Spleen (tissue), 11 donors: ENCODE measurements around the gene OSGEP. TPM values are rescaled to one million over a fixed set of nuclear protein-coding genes. Genes with fewer than 3 reads are reported as not detected.

Experiments
- DNase-seq: peaks from one replicate; pipeline ENCODE4 v3.0.0-alpha.2; 2020
- H3K27ac ChIP-seq, 8 donors: fragments of 200-600 bp; sonication (generic) in 7 of 8; 1 replicate in 4 of 8; 2 replicates in 4 of 8; pipeline versions ENCODE4 v1.5.0 to v1.8.0; 2016 to 2021; ENCODE audit warnings: inconsistent platforms in 4 of 8, mild to moderate bottlenecking in 4 of 8, moderate library complexity in 1 of 8
- H3K27me3 ChIP-seq, 7 donors: fragments of 200-600 bp; sonication (generic) in 6 of 7; replicated peaks in 1 of 7; 1 replicate in 4 of 7; 2 replicates in 3 of 7; pipeline versions ENCODE4 v1.5.0 to v1.8.0; 2016 to 2021; ENCODE audit warnings: inconsistent platforms in 3 of 7, mild to moderate bottlenecking in 1 of 7
- H3K36me3 ChIP-seq, 6 donors: fragments of 200-600 bp; sonication (generic) in 5 of 6; 1 replicate in 4 of 6; 2 replicates in 2 of 6; pipeline versions ENCODE4 v1.5.0 to v1.8.0; 2016 to 2021; ENCODE audit warnings: inconsistent platforms in 2 of 6
- H3K4me1 ChIP-seq, 6 donors: fragments of 200-600 bp; sonication (generic) in 5 of 6; 1 replicate in 3 of 6; 2 replicates in 3 of 6; pipeline versions ENCODE4 v1.5.0 to v1.8.0; 2016 to 2021; ENCODE audit warnings: inconsistent platforms in 3 of 6
- H3K4me3 ChIP-seq, 8 donors: fragments of 200-600 bp; sonication (generic) in 7 of 8; 1 replicate in 4 of 8; 2 replicates in 4 of 8; pipeline versions ENCODE4 v1.5.0 to v1.8.0; 2016 to 2021; ENCODE audit warnings: inconsistent platforms in 4 of 8, mild to moderate bottlenecking in 4 of 8, moderate library complexity in 2 of 8
- H3K9me3 ChIP-seq, 8 donors: fragments of 200-600 bp; sonication (generic) in 7 of 8; 1 replicate in 4 of 8; 2 replicates in 4 of 8; pipeline versions ENCODE4 v1.5.0 to v1.8.0; 2016 to 2021; ENCODE audit warnings: inconsistent platforms in 4 of 8
- CTCF ChIP-seq, 11 experiments: fragments of 200-600 bp in 7 of 11; fragments of 450-650 bp in 4 of 11; sonication (generic) in 4 of 11; IDR thresholded peaks in 8 of 11; conservative IDR thresholded peaks in 3 of 11; 1 replicate in 7 of 11; 2 replicates in 4 of 11; pipeline versions ENCODE4 v1.4.0 to v1.8.0; 2016 to 2021; ENCODE audit warnings: antibody characterized with exemption in 11 of 11, inconsistent platforms in 4 of 11, mild to moderate bottlenecking in 1 of 11
- POLR2A ChIP-seq, 3 donors: fragments of 450-650 bp; IDR thresholded peaks; one replicate each; pipeline ENCODE4 v1.5.1; 2017; ENCODE audit warnings: antibody characterized with exemption in 3 of 3, mild to moderate bottlenecking in 1 of 3
- POLR2AphosphoS5 ChIP-seq, 3 donors: sonication (generic); formaldehyde crosslinking; IDR thresholded peaks; one replicate each; pipeline ENCODE4 v1.5.1; 2017; ENCODE audit warnings: antibody characterized with exemption in 3 of 3
- WGBS, 5 donors: extraction: QIAGEN DNeasy Blood & Tissue Kit in 3 of 5; methylation state at CpG; one replicate each; pipeline versions ENCODE4 v1.1.5 to v1.1.7; 2013 to 2018; 5-methylcytosine and 5-hydroxymethylcytosine counted together
- intact Hi-C: fragments of 100-400 bp; cut with DNase I; formaldehyde crosslinking; loops from one replicate; pipeline ENCODE4 v1.15.0; 2023; ENCODE audit warnings: low total_unique reads
- polyA plus RNA-seq, 3 donors: library from polyadenylated mRNA; stranded (reverse); fragments of 200-250 nt; gene quantifications; one replicate each; pipeline ENCODE4 v1.2.1, GENCODE V29; 2013
- total RNA-seq, 7 donors: library from RNA; depleted of rRNA in 3 of 7; stranded (reverse); fragments of >200 nt in 3 of 7; fragmentation: NEBNext Ultra II Directional in 4 of 7; extraction: Animal tissue kit (Norgen Biotek cat#: 25700) in 4 of 7; gene quantifications; one replicate each; pipeline versions ENCODE4 v1.1.0 to v1.2.1, GENCODE V29; 2016 to 2021
- donor health status: healthy with polysubstance abuse.
- donor health status: DM: no; HTN: no; CAD: no; lungs with moderate emphysema.
- donor health status: DM: no; HTN: no; CAD: no.
- donor health status: Bipolar disorder and iron deficiency.
- donor health status: healthy.
- donor health status: DM: no; HTN: no; CAD: no.
- donor health status: DM: yes; HTN: yes; CAD: no.

OSGEP gene
- total and polyA plus RNA-seq, 10 donors, result 48.6 to 110 (median 76.3) TPM

- H3K27ac ChIP-seq, result peak overlapping the region in 1 of 8 donors; percentile 11
- no peaks in the 10 kb centered on the region for H3K27me3 ChIP-seq
- no peak overlapping the region for H3K4me3 ChIP-seq
- DNase-seq, result no peak
- H3K9me3 ChIP-seq, result no peaks in the 10 kb centered on the region
- TF ChIP-seq POLR2A (IDR thresholded peaks at IDR 0.05), result no peak
- TF ChIP-seq CTCF (IDR thresholded peaks at IDR 0.05 in 8 of 11, conservative IDR thresholded peaks at IDR 0.05 in 3 of 11), result no peak
- no peak for TF ChIP-seq POLR2AphosphoS5 (IDR thresholded peaks at IDR 0.05)
- peaks cover 20 to 59% (median 43%) of the 10 kb centered on the region in 6 donors for H3K4me1 ChIP-seq
- intact Hi-C loops, result no loop called here
- H3K36me3 ChIP-seq, result no peaks in the 10 kb centered on the region
These were observed 32.7 kb upstream of the OSGEP start for GRCh38 chr14:20487396-20487725.

- no peak for TF ChIP-seq CTCF (IDR thresholded peaks at IDR 0.05 in 8 of 11, conservative IDR thresholded peaks at IDR 0.05 in 3 of 11)
- TF ChIP-seq POLR2A (IDR thresholded peaks at IDR 0.05), result no peak
- no peak for TF ChIP-seq POLR2AphosphoS5 (IDR thresholded peaks at IDR 0.05)
- Histone ChIP-seq H3K4me3 (no peak overlapping the region), H3K9me3 (no peaks in the 10 kb centered on the region), H3K36me3 (no peaks in the 10 kb centered on the region), H3K27me3 (no peaks in the 10 kb centered on the region), H3K27ac (peak overlapping the region in 1 of 8 donors; percentile 11), H3K4me1 (peaks cover 16 to 54% (median 40%) of the 10 kb centered on the region in 6 donors)
- intact Hi-C loops, result no loop called here
- DNase-seq, result no peak
- 44 to 58% (median 49%) methylated on average over 8 of the region's 8 CpGs for WGBS, 5 donors
These were observed 32.2 kb upstream of the OSGEP start for GRCh38 chr14:20486684-20487395.

- no peak for DNase-seq
- peaks cover 16 to 45% (median 33%) of the 10 kb centered on the region in 6 donors for H3K4me1 ChIP-seq
- intact Hi-C loops, result no loop called here
- H3K9me3 ChIP-seq, result no peaks in the 10 kb centered on the region
- H3K36me3 ChIP-seq, result no peaks in the 10 kb centered on the region
- TF ChIP-seq CTCF (IDR thresholded peaks at IDR 0.05 in 8 of 11, conservative IDR thresholded peaks at IDR 0.05 in 3 of 11) (no peak), POLR2A (IDR thresholded peaks at IDR 0.05) (no peak), POLR2AphosphoS5 (IDR thresholded peaks at IDR 0.05) (no peak)
- no peak overlapping the region for H3K4me3 ChIP-seq
- WGBS, 5 donors, result 67 to 83% (median 77%) methylated on average over 7 of the region's 7 CpGs
- no peak overlapping the region for H3K27ac ChIP-seq
- no peaks in the 10 kb centered on the region for H3K27me3 ChIP-seq
These were observed 31.3 kb upstream of the OSGEP start for GRCh38 chr14:20485900-20486299.

- WGBS, 5 donors, result 85 to 91% (median 87%) methylated on average over 5 of the region's 5 CpGs
- Histone ChIP-seq H3K36me3 (peaks cover 0 to 18% (median 0%) of the 10 kb centered on the region in 6 donors), H3K27me3 (no peaks in the 10 kb centered on the region), H3K27ac (no peak overlapping the region), H3K9me3 (no peaks in the 10 kb centered on the region), H3K4me1 (peaks cover 7 to 29% (median 20%) of the 10 kb centered on the region in 6 donors), H3K4me3 (no peak overlapping the region)
- no peak for DNase-seq
- TF ChIP-seq POLR2AphosphoS5 (IDR thresholded peaks at IDR 0.05), result no peak
- no peak for TF ChIP-seq CTCF (IDR thresholded peaks at IDR 0.05 in 8 of 11, conservative IDR thresholded peaks at IDR 0.05 in 3 of 11)
- no peak for TF ChIP-seq POLR2A (IDR thresholded peaks at IDR 0.05)
- intact Hi-C loops, result no loop called here
These were observed 27.8 kb upstream of the OSGEP start for GRCh38 chr14:20482382-20482781.
